NK-92 (cell line): Measurements from ENCODE around the gene MCF2.
"Not testable (repeated sequence)": the region's sequence is repeated elsewhere in the genome, so short reads cannot be mapped to it uniquely, and the experiment has no call there.

Source experiments
- DNase-seq: peaks from one replicate; lab custom pipeline; 2025; ENCODE audit not compliant: unreplicated experiment; lab: John Stamatoyannopoulos, UW

The MCF2 gene

GRCh38 chrX:139708067-139708466, at the start of gene MCF2:
Gene MCF2, minus strand, starts transcription at chrX:139708167. Its CDS starts 56,423 bp downstream, at chrX:139651744.
- no peak for DNase-seq

GRCh38 chrX:139751053-139751452, 43.1 kb upstream of the MCF2 start:
- no peak for DNase-seq

GRCh38 chrX:139750390-139750789, 42.4 kb upstream of the MCF2 start:
- DNase-seq = no peak

- DNase-seq = no peak
These were observed 31.2 kb upstream of the MCF2 start for GRCh38 chrX:139739138-139739537.

GRCh38 chrX:139738581-139738980, 30.6 kb upstream of the MCF2 start:
- DNase-seq = no peak

- no peak for DNase-seq
These were observed 28.2 kb upstream of the MCF2 start for GRCh38 chrX:139736151-139736550.

GRCh38 chrX:139734996-139735395, 27.0 kb upstream of the MCF2 start:
- no peak for DNase-seq

GRCh38 chrX:139725720-139726119, 17.8 kb upstream of the MCF2 start:
- DNase-seq = no peak

GRCh38 chrX:139724626-139725025, 16.7 kb upstream of the MCF2 start:
- no peak for DNase-seq

- DNase-seq = no peak
These were observed 13.0 kb upstream of the MCF2 start for GRCh38 chrX:139720979-139721378.

GRCh38 chrX:139720136-139720535, 12.2 kb upstream of the MCF2 start:
- no peak for DNase-seq

GRCh38 chrX:139702658-139703057, 5.3 kb downstream of the MCF2 start:
- DNase-seq = no peak

- no peak for DNase-seq
These were observed 15.1 kb downstream of the MCF2 start for GRCh38 chrX:139692908-139693307.

- no peak for DNase-seq
These were observed 15.5 kb downstream of the MCF2 start for GRCh38 chrX:139692506-139692849.

GRCh38 chrX:139691843-139692505, 16.0 kb downstream of the MCF2 start:
- no peak for DNase-seq

GRCh38 chrX:139691493-139691842, 16.5 kb downstream of the MCF2 start:
- DNase-seq = no peak

GRCh38 chrX:139685175-139685574, 22.8 kb downstream of the MCF2 start:
- not testable (repeated sequence) for DNase-seq

GRCh38 chrX:139680356-139680755, 27.6 kb downstream of the MCF2 start:
- DNase-seq = no peak

- DNase-seq = no peak
These were observed 60.4 kb downstream of the MCF2 start for GRCh38 chrX:139647597-139647996.

- no peak for DNase-seq
These were observed 65.6 kb downstream of the MCF2 start for GRCh38 chrX:139642241-139642927.

GRCh38 chrX:139640259-139640658, 67.7 kb downstream of the MCF2 start:
- no peak for DNase-seq

- DNase-seq = no peak
These were observed 68.7 kb downstream of the MCF2 start for GRCh38 chrX:139639253-139639652.

GRCh38 chrX:139600105-139600504, 107.9 kb downstream of the MCF2 start:
- DNase-seq = no peak
